HG03139 (cell line): ENCODE data around the gene PES1.
"Not testable (repeated sequence)": the region's sequence is repeated elsewhere in the genome, so short reads cannot be mapped to it uniquely, and the experiment has no call there.

ENCODE experiments used
- ATAC-seq: cut with Tn5 transposase; IDR thresholded peaks from one replicate; pipeline ENCODE4 v1.9.1; 2021; ENCODE audit not compliant: unreplicated experiment

Gene PES1

GRCh38 chr22:30578481-30578880 lies 13.2 kb downstream of the PES1 start:
- no peak for ATAC-seq

DNA sequence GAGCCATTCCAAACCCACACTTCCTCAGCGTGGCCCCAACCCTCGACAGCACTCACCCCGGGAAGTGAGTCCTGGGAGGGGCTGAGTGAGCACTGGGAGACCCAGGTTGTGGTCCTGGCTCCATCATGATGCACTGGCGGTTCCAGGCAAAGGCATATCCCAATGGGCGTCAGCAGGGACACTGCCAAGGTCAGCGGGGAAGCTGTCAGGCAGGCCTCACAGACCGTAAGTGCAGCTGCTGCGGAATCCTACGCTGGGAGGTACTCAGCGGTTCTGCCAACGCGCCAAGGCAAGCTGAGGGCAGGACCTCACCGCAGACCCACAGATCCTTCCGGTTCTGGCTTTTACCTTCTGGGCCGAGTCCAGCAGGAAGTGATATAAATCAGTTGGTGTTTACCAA lies 15.9 kb downstream of the PES1 start:
- no peak for ATAC-seq

- no peak for ATAC-seq
Measured at GRCh38 chr22:30574997-30575671, 16.6 kb downstream of the PES1 start.

DNA sequence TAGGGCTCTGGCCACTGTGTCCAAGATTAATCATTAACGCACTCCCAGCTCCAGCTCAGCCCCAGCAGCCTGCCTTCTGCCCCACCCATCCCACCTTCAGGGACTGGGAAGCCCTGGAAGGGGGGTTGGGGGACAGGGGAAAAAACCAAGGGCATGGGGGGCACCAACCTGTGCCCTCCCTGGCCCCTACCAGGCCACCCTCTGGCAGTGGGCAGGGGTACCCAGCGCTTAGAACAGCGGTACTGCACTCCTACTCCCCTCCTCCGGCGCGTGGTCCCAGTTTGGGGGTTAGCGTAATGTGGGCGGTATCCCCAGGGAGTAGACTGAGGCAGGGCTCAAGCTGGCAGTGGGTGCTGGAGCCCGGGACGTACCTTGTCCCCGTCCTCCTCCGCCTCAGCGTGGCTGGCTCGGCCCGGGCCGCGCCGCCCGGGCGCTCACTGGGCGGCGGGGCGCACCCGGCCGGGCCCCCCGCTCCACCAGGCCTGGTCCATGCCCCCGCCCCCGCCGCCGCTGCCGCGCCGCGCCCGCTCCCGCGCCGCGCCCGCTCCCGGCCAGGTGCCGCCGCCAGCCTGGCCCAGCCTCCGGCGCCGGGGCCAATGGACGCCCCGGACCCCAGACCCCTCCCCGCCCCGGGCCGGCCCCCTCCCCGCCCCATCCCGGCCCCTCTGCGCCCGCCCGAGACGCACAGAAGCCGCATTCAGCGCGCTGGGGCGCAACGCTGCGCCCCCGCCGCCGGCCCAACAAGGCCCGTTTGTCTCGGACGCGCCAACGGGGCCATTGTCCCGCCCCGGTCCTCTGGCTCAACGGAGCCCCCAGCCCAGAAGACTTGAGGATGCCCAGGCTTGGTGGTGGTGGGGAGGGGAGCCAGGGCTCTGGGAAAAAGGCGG lies 17.4 kb downstream of the PES1 start, which contains the start of gene GAL3ST1:
Gene GAL3ST1 (minus strand): TSS at position 571 of the 887 bp plus-strand sequence. CDS start 17,273 bp downstream, outside the sequence.
- ATAC-seq, result no peak

DNA sequence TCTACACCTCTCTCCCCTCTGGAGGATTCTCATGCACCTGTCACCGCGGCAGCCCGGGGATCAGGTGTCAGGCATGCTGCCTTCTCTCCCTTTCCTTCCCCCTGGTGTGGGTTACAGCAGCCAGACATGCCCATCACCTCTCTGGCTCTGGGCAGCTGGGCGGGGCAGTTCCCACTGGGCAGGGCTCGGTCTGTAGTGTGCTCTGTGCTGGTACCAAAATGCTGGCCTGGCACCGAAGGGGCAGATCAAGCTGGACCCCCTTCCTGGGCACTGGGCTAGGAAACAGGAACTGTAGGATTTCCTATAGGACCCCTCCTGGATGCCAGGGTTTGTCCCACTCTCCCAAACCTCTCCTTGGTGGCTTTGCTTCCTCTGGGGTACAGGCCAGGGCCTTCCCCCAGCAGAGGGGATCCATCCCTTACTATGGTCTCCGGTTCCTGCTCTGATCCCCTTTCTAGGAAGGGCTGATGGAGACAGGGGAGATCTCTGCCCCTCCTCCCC lies 18.1 kb downstream of the PES1 start:
- no peak for ATAC-seq

GRCh38 chr22:30572840-30573593 lies 18.7 kb downstream of the PES1 start:
- ATAC-seq, result no peak

DNA sequence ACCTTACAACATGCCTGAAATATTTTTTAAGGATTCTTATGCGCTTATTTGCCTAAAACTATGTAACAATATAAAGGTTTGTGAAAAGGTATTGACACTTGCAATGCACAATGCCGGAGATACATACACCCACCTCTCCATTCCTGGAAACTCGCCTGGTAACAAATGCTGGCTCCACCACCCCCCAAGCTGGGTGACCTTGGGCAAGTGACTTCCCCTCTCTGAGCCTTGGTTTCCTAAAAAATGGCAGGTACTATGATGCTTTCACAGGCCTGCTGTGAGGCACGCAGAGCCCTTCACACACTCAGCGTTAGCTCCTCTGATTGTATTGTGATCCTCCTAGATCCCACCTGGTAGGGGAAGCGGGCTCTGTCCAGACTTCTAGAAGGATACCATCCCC lies 19.5 kb downstream of the PES1 start:
- ATAC-seq, result no peak

- ATAC-seq, result no peak
Measured at GRCh38 chr22:30569674-30570202, 22.0 kb downstream of the PES1 start.

GRCh38 chr22:30568137-30568805 lies 23.4 kb downstream of the PES1 start:
- no peak for ATAC-seq

DNA sequence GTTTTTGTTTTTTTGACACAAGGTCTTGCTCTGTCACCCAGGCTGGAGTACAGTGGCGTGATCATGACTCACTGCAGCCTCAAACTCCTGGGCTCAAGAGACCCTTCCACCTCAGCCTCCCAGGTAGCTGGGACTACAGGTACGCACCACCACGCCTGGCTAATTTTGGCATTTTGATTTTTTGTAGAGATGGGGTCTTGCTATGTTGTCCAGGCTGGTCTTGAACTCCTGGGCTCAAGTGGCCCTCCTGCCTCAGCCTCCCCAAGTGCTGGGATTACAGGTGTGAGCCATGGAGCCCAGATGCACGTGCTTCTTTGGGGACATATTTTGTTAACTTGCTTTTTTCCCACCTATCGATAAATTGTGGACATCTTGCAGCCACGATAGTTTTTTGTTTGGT lies 24.4 kb downstream of the PES1 start:
- not testable (repeated sequence) for ATAC-seq

GRCh38 chr22:30566125-30566524 lies 25.6 kb downstream of the PES1 start:
- no peak for ATAC-seq

DNA sequence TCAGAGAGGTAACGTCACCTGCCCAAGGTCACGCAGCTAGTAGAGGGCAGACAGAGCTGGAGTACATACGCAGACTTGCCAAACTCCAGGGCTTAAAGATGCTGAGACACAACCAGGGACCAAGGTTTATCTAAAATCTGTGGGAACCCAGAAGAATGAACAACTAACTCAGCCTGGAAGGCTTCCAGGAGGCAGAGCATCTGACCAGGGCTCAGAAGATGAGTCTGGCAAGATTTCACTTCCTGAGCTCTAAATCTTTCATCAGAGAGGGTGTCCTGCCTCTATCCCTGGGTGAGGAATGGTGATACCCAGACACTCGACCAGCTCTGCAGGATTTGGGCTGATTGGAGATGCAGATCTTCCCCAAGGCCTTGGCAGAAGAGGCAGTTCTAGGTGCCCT lies 26.4 kb downstream of the PES1 start:
- ATAC-seq, result no peak

DNA sequence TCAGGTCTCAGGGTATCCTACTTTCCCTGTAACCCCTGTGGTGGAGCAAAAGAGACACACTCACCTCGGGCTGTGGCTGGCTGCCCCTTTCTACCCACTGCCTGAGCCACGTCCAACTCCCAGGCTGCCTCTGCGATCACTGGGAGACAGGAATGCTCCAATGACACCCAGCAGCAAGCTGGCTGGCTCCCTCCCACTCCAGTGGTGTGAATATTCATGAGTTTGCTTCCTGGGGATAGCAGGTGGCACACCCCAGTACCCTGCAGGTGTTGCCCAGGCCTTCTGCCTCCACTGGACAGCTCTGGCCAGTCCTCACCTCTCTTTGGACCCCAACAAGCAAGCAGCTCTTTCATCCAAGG lies 27.0 kb downstream of the PES1 start:
- no peak for ATAC-seq

- no peak for ATAC-seq
Measured at GRCh38 chr22:30564045-30564760, 27.5 kb downstream of the PES1 start.

GRCh38 chr22:30562366-30562765 lies 29.3 kb downstream of the PES1 start:
- ATAC-seq, result no peak

- no peak for ATAC-seq
Measured at GRCh38 chr22:30561402-30562189, 30.1 kb downstream of the PES1 start.

- ATAC-seq, result not testable (repeated sequence)
Measured at GRCh38 chr22:30560643-30561202, 31.0 kb downstream of the PES1 start.

- ATAC-seq, result no peak
Measured at GRCh38 chr22:30559889-30560288, 31.8 kb downstream of the PES1 start.

- ATAC-seq, result no peak
Measured at GRCh38 chr22:30557243-30557642, 34.5 kb downstream of the PES1 start.
